HEK293 (cell line): ENCODE results near the gene TRAPPC2L.
A peak's percentile ranks its signal among the peaks of the same experiment; 100 is the strongest.

ENCODE experiments used
- CTCF ChIA-PET: fragments of 350-600 bp; formaldehyde crosslinking; extraction: SDS; loops from one replicate; lab custom pipeline; 2021; ENCODE audit warnings: antibody characterized with exemption; lab: Yijun Ruan, JAX
- POLR2A ChIA-PET: fragments of 300-600 bp; formaldehyde crosslinking; extraction: SDS; loops from one replicate; lab custom pipeline; 2020; ENCODE audit warnings: antibody characterized with exemption, inconsistent platforms; lab: Yijun Ruan, JAX
- H3K27ac ChIP-seq: fragments of 200-500 bp; sonication (Bioruptor generic); 2 replicates; pipeline ENCODE4 v1.5.1; 2014; ENCODE audit warnings: low read depth, low read length, control low read depth, inconsistent platforms; ENCODE audit errors: extremely low read depth
- H3K36me3 ChIP-seq, 2 experiments: fragments of 200-500 bp in 1 of 2; sonication (Bioruptor generic) in 1 of 2; 1 replicate in 1 of 2; 2 replicates in 1 of 2; pipeline ENCODE4 v1.5.1; 2014 to 2017; ENCODE audit warnings: inconsistent platforms in 2 of 2, low read length in 2 of 2; ENCODE audit not compliant: control insufficient read depth in 2 of 2, insufficient read depth in 1 of 2
- H3K4me1 ChIP-seq: fragments of 200-500 bp; sonication (Bioruptor generic); 2 replicates; pipeline ENCODE4 v1.5.1; 2014; ENCODE audit warnings: mild to moderate bottlenecking, low read length, inconsistent platforms; ENCODE audit not compliant: control insufficient read depth, insufficient read depth
- H3K4me3 ChIP-seq: 2 replicates; pipeline ENCODE4 v1.5.1; 2011; ENCODE audit warnings: low read depth, mild to moderate bottlenecking, control low read depth, low read length, moderate library complexity
- H3K9me3 ChIP-seq: fragments of 200-500 bp; sonication (Bioruptor generic); 2 replicates; pipeline ENCODE4 v1.5.1; 2014; ENCODE audit warnings: low read depth, low read length, inconsistent platforms; ENCODE audit not compliant: control insufficient read depth, insufficient read depth
- GLIS2 ChIP-seq: fragments of 450-650 bp; formaldehyde crosslinking; IDR thresholded peaks from 2 replicates; pipeline ENCODE4 v1.5.1; 2016; ENCODE audit warnings: missing biosample characterization, missing genetic modification characterization
- PRDM1 ChIP-seq: fragments of 450-650 bp; formaldehyde crosslinking; IDR thresholded peaks from 2 replicates; pipeline ENCODE4; 2016; ENCODE audit warnings: missing biosample characterization, missing genetic modification characterization
- SALL2 ChIP-seq: fragments of 450-650 bp; formaldehyde crosslinking; IDR thresholded peaks from 2 replicates; pipeline ENCODE4 v1.5.0; 2017; ENCODE audit warnings: missing biosample characterization, mild to moderate bottlenecking, missing genetic modification characterization, borderline replicate concordance
- SP2 ChIP-seq: fragments of 450-650 bp; formaldehyde crosslinking; IDR thresholded peaks from 2 replicates; pipeline ENCODE4 v1.5.1; 2016; ENCODE audit warnings: missing biosample characterization, missing genetic modification characterization
- YY1 ChIP-seq: fragments of 450-650 bp; formaldehyde crosslinking; IDR thresholded peaks from 2 replicates; pipeline ENCODE4 v1.5.1; 2018; ENCODE audit warnings: missing biosample characterization, missing genetic modification characterization
- YY2 ChIP-seq: fragments of 450-650 bp; formaldehyde crosslinking; IDR thresholded peaks from 2 replicates; pipeline ENCODE4 v1.5.1; 2016; ENCODE audit warnings: missing biosample characterization, missing genetic modification characterization
- ZBTB17 ChIP-seq: fragments of 450-650 bp; formaldehyde crosslinking; IDR thresholded peaks from 2 replicates; pipeline ENCODE4 v1.5.1; 2016; ENCODE audit warnings: missing biosample characterization, missing genetic modification characterization
- ZBTB20 ChIP-seq: fragments of 450-650 bp; formaldehyde crosslinking; IDR thresholded peaks from 2 replicates; pipeline ENCODE4 v1.5.1; 2016; ENCODE audit warnings: missing biosample characterization, missing genetic modification characterization
- ZBTB26 ChIP-seq: fragments of 450-650 bp; formaldehyde crosslinking; optimal IDR thresholded peaks from 2 replicates; pipeline ENCODE3; 2016; ENCODE audit warnings: missing biosample characterization, mild to moderate bottlenecking, missing genetic modification characterization
- ZNF280C ChIP-seq: fragments of 450-650 bp; formaldehyde crosslinking; IDR thresholded peaks from 2 replicates; pipeline ENCODE4 v1.5.1; 2016; ENCODE audit warnings: missing biosample characterization, missing genetic modification characterization
- ZNF335 ChIP-seq: fragments of 450-650 bp; formaldehyde crosslinking; conservative IDR thresholded peaks from 2 replicates; pipeline ENCODE4 v1.5.1; 2016; ENCODE audit warnings: missing biosample characterization, missing genetic modification characterization
- ZNF513 ChIP-seq: fragments of 450-650 bp; IDR thresholded peaks from 2 replicates; pipeline ENCODE4 v1.5.1; 2018; ENCODE audit warnings: missing biosample characterization, missing genetic modification characterization
- ZNF544 ChIP-seq: fragments of 450-650 bp; formaldehyde crosslinking; IDR thresholded peaks from 2 replicates; pipeline ENCODE4 v1.5.0; 2017; ENCODE audit warnings: missing biosample characterization, missing genetic modification characterization
- ZNF624 ChIP-seq: fragments of 450-650 bp; formaldehyde crosslinking; IDR thresholded peaks from 2 replicates; pipeline ENCODE4 v1.5.1; 2017; ENCODE audit warnings: missing biosample characterization, missing genetic modification characterization
- ZNF776 ChIP-seq: fragments of 450-650 bp; formaldehyde crosslinking; IDR thresholded peaks from 2 replicates; pipeline ENCODE4 v1.5.0; 2017; ENCODE audit warnings: missing biosample characterization, missing genetic modification characterization, borderline replicate concordance
- ZNF777 ChIP-seq: fragments of 450-650 bp; formaldehyde crosslinking; IDR thresholded peaks from 2 replicates; pipeline ENCODE4 v1.5.1; 2017; ENCODE audit warnings: missing biosample characterization, missing genetic modification characterization, borderline replicate concordance
- TF ChIP-seq, protein P1 (sequence below): fragments of 450-650 bp; formaldehyde crosslinking; IDR thresholded peaks from 2 replicates; pipeline ENCODE4 v1.5.1; 2016; ENCODE audit warnings: missing biosample characterization, missing genetic modification characterization
- TF ChIP-seq, protein P2 (sequence below): fragments of 450-650 bp; formaldehyde crosslinking; IDR thresholded peaks from 2 replicates; pipeline ENCODE4 v1.5.1; 2016; ENCODE audit warnings: missing biosample characterization, missing genetic modification characterization
- TF ChIP-seq, protein P3 (sequence below): IDR thresholded peaks from 2 replicates; pipeline ENCODE4 v1.6.1; 2011; ENCODE audit warnings: mild to moderate bottlenecking, low read depth, low read length, borderline replicate concordance

TRAPPC2L gene

DNA sequence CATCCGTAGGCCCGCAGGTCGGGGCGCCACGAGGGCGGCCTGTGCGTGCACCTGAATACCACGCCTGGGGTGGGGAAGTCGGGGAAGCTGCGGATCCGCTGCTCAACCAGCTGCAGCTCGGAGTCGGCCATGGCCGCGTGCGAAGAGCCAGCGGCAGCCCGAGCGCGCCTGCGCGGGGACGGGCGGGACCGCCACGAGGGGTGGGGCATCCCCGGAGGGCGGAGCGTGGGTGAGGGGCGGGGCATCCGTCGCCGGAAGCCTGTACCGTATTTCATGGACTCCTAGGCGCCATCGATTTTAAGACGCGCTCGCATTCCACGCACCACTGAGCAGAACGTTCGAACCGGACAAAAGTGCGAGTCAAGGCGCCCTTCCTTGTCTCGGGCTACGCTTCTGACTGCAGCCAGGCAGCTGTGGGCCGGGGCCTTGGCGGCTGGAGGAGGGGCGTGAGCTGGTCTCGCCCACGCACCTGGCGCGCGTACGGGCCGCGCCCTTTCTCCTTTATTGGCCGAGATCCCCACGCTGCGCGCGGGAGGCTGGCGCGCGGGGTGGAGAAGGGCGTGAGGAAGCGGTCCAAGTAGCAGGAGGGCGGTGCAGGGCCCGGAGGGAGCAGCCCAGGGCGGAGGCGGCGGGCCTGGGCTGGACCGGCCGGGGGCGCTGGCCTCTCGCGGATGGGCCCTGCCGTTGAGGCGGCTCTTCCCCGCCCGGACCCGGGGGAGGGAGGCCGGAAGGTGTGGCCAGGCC, 45.0 kb upstream of the TRAPPC2L start, which contains the start of gene APRT (continued):
- TF ChIP-seq, protein P1, sequence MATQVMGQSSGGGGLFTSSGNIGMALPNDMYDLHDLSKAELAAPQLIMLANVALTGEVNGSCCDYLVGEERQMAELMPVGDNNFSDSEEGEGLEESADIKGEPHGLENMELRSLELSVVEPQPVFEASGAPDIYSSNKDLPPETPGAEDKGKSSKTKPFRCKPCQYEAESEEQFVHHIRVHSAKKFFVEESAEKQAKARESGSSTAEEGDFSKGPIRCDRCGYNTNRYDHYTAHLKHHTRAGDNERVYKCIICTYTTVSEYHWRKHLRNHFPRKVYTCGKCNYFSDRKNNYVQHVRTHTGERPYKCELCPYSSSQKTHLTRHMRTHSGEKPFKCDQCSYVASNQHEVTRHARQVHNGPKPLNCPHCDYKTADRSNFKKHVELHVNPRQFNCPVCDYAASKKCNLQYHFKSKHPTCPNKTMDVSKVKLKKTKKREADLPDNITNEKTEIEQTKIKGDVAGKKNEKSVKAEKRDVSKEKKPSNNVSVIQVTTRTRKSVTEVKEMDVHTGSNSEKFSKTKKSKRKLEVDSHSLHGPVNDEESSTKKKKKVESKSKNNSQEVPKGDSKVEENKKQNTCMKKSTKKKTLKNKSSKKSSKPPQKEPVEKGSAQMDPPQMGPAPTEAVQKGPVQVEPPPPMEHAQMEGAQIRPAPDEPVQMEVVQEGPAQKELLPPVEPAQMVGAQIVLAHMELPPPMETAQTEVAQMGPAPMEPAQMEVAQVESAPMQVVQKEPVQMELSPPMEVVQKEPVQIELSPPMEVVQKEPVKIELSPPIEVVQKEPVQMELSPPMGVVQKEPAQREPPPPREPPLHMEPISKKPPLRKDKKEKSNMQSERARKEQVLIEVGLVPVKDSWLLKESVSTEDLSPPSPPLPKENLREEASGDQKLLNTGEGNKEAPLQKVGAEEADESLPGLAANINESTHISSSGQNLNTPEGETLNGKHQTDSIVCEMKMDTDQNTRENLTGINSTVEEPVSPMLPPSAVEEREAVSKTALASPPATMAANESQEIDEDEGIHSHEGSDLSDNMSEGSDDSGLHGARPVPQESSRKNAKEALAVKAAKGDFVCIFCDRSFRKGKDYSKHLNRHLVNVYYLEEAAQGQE (tag by site-specific recombination), result peak; percentile 41; the same call in 1 of the 2 replicates
- TF ChIP-seq ZNF624 (tag by site-specific recombination) (peak; percentile 68; the same call in 1 of the 2 replicates), ZBTB17 (tag by site-specific recombination) (no peak; the same call in 1 of the 2 replicates), ZBTB26 (tag by site-specific recombination) (peak; percentile 89), SALL2 (no peak), YY1 (tag by site-specific recombination) (no peak), ZNF776 (tag by site-specific recombination) (no peak), ZNF513 (tag by site-specific recombination) (peak; percentile 35; the same call in 1 of the 2 replicates), YY2 (tag by site-specific recombination) (peak; percentile 36; the same call in 1 of the 2 replicates)
- TF ChIP-seq, protein P2, sequence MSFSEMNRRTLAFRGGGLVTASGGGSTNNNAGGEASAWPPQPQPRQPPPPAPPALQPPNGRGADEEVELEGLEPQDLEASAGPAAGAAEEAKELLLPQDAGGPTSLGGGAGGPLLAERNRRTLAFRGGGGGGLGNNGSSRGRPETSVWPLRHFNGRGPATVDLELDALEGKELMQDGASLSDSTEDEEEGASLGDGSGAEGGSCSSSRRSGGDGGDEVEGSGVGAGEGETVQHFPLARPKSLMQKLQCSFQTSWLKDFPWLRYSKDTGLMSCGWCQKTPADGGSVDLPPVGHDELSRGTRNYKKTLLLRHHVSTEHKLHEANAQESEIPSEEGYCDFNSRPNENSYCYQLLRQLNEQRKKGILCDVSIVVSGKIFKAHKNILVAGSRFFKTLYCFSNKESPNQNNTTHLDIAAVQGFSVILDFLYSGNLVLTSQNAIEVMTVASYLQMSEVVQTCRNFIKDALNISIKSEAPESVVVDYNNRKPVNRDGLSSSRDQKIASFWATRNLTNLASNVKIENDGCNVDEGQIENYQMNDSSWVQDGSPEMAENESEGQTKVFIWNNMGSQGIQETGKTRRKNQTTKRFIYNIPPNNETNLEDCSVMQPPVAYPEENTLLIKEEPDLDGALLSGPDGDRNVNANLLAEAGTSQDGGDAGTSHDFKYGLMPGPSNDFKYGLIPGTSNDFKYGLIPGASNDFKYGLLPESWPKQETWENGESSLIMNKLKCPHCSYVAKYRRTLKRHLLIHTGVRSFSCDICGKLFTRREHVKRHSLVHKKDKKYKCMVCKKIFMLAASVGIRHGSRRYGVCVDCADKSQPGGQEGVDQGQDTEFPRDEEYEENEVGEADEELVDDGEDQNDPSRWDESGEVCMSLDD, result no peak; the same call in 1 of the 2 replicates
- TF ChIP-seq, protein P3, sequence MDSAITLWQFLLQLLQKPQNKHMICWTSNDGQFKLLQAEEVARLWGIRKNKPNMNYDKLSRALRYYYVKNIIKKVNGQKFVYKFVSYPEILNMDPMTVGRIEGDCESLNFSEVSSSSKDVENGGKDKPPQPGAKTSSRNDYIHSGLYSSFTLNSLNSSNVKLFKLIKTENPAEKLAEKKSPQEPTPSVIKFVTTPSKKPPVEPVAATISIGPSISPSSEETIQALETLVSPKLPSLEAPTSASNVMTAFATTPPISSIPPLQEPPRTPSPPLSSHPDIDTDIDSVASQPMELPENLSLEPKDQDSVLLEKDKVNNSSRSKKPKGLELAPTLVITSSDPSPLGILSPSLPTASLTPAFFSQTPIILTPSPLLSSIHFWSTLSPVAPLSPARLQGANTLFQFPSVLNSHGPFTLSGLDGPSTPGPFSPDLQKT, result peak; percentile 90; the same call in 1 of the 2 replicates

DNA sequence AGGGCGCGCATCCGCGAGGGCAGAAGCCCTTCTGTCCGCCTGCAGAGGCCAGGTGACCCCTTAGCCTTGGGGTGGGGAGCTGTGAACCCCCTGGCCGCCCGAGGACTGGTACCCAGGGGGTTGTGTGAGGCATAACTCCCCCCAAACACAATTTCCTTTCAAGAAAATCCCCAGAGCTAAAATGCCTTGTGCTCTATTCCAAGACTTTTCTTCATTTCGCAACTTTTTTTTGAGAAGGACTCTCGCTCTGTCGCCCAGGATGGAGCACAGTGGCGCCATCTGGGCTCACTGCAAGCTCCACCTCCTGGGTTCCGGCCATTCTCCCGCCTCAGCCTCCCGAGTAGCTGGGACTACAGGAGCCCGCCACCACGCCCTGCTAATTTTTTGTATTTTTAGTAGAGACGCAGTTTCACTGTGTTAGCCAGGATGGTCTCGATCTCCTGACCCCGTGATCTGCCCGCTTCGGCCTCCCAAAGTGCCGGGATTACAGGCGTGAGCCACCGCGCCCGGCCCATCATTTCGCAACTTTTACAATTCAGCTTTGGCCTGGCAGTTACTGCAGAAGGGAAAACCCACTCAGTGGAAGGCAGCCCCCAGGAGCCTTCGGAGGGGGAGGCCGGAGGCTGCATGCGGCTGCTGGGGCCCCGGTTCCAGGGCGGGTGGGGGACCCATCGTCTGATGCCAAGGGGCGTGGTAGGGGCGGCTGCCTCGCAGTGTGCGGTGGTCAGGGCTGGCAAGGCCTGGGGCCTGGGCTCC, 44.2 kb upstream of the TRAPPC2L start:
- Histone ChIP-seq H3K4me1 (peaks cover 3% of the 10 kb centered on the region; the same call in 1 of the 2 replicates), H3K9me3 (no peaks in the 10 kb centered on the region), H3K27ac (peak overlapping the region; percentile 87), H3K4me3 (peak overlapping the region; percentile 51), H3K36me3 (peaks cover 0 to 34% of the 10 kb centered on the region in 2 experiments; a peak in 1 of 3 replicates)
- ChIA-PET POLR2A (interaction anchor here (0.5 to 5.2 kb wide), 9 partner anchors 11 to 358 kb away, joined by 3 to 33 read pairs (median 4); partner anchors contain the start of genes GALNS and TRAPPC2L), CTCF (interaction anchor here (0.8 to 5.1 kb wide), 5 partner anchors 45 to 477 kb away, joined by 3 to 19 read pairs (median 4); no protein-coding TSS in a partner anchor)
- TF ChIP-seq ZNF544 (tag by site-specific recombination), result no peak
- peak; percentile 73 for TF ChIP-seq ZNF335 (tag by site-specific recombination)
- TF ChIP-seq ZBTB17 (tag by site-specific recombination), result peak; percentile 50; the same call in 1 of the 2 replicates
- peak; percentile 31 for TF ChIP-seq SP2 (tag by site-specific recombination)
- peak; percentile 8; the same call in 1 of the 2 replicates for TF ChIP-seq ZBTB20 (tag by site-specific recombination)
- peak; percentile 9; the same call in 1 of the 2 replicates for TF ChIP-seq PRDM1 (tag by site-specific recombination)
- TF ChIP-seq ZNF280C (tag by site-specific recombination), result no peak
- peak; percentile 32; the same call in 1 of the 2 replicates for TF ChIP-seq GLIS2 (tag by site-specific recombination)
- TF ChIP-seq ZNF777, result no peak
